Stimulated activated effector memory CD8-positive, alpha-beta T cell treated with anti-CD3 and anti-CD28 coated beads, Interleukin-12 subunit alpha, Interleukin-12 subunit beta, amount 100 ng/mL, for 72 hours (primary cell): Measurements from ENCODE around the gene TRAPPC5.

Experiments used
- ATAC-seq: fragments of 150-1000 bp; cut with Tn5 transposase; 2 replicates; pipeline ENCODE4 v1.10.0; 2021
- DNase-seq, 2 donors: peaks; one replicate each; pipeline ENCODE4 v3.0.0; 2021 to 2022; ENCODE audit warnings: low spot score in 2 of 2
- H3K27ac Mint-ChIP-seq: one replicate; pipeline ENCODE4 v1.8.0; 2022; ENCODE audit warnings: mild to moderate bottlenecking, mixed read lengths
- H3K36me3 Mint-ChIP-seq: one replicate; pipeline ENCODE4 v1.8.0; 2022; ENCODE audit warnings: mild to moderate bottlenecking, mixed read lengths
- H3K4me1 Mint-ChIP-seq: one replicate; pipeline ENCODE4 v1.8.0; 2022; ENCODE audit warnings: mixed read lengths
- H3K4me3 Mint-ChIP-seq: one replicate; pipeline ENCODE4 v1.8.0; 2022; ENCODE audit warnings: mild to moderate bottlenecking, mixed read lengths
- H3K9me3 Mint-ChIP-seq: one replicate; pipeline ENCODE4 v1.8.0; 2022; ENCODE audit warnings: mixed read lengths

TRAPPC5 gene

GRCh38 chr19:7718668-7719067 lies 38.0 kb downstream of the TRAPPC5 start:
- Mint-ChIP-seq H3K9me3 (no peaks in the 10 kb centered on the region), H3K27ac (peak overlapping the region; percentile 37), H3K36me3 (no peaks in the 10 kb centered on the region), H3K4me1 (no peaks in the 10 kb centered on the region), H3K4me3 (no peak overlapping the region)
- DNase-seq (no peak), ATAC-seq (no peak)

- no peaks in the 10 kb centered on the region for H3K9me3 Mint-ChIP-seq
- no peaks in the 10 kb centered on the region for H3K4me1 Mint-ChIP-seq
- no peak overlapping the region for H3K27ac Mint-ChIP-seq
- H3K36me3 Mint-ChIP-seq: no peaks in the 10 kb centered on the region
- no peak overlapping the region for H3K4me3 Mint-ChIP-seq
- ATAC-seq (no peak), DNase-seq (no peak)
These were observed 39.7 kb downstream of the TRAPPC5 start for GRCh38 chr19:7720351-7720750.

DNA sequence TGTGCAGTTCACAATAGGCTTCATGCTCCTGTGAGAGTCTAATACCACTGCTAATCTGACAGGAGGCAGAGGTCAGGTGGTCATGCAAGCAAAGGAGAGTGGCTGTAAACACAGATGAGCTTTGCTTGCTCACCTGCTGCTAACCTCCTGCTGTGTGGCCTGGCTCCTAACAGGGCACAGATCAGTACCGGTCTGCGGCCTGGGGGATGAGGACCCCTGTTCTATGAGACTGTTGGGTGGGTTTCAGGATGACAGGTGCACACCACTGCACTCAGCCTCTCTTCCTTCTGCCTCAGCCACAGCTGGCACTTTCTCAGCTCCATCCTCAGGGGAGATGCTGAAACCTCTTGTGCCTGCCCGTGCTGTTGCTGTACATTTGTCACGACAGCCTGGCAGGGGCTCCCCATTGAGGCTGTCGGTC lies 41.6 kb downstream of the TRAPPC5 start:
- H3K4me1 Mint-ChIP-seq: no peaks in the 10 kb centered on the region
- DNase-seq: no peak
- H3K9me3 Mint-ChIP-seq: no peaks in the 10 kb centered on the region
- no peaks in the 10 kb centered on the region for H3K36me3 Mint-ChIP-seq
- H3K27ac Mint-ChIP-seq: no peak overlapping the region
- peak; percentile 13 for ATAC-seq
- H3K4me3 Mint-ChIP-seq: no peak overlapping the region

DNA sequence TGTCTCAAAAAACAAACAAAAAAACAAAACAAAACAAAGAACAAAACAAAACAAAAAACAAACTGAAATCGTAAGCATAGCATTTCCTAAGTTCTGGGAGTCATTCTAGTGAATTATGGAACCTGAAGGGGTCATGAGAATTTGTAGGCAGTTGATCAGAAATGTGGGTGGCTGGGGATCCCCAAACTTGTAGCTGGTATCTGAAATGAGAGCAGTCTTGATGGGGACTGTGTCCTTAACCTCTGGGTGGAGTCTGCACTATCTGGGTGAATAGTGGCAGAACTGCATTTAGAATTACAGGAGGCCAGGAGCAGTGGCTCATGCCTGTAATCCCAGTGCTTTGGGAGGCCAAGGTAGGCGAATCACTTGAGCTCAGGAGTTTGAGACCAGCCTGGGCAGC lies 45.2 kb downstream of the TRAPPC5 start:
- H3K9me3 Mint-ChIP-seq: no peaks in the 10 kb centered on the region
- ATAC-seq (no peak), DNase-seq (no peak)
- H3K4me3 Mint-ChIP-seq: no peak overlapping the region
- H3K4me1 Mint-ChIP-seq: no peaks in the 10 kb centered on the region
- no peaks in the 10 kb centered on the region for H3K36me3 Mint-ChIP-seq
- no peak overlapping the region for H3K27ac Mint-ChIP-seq

- no peak for DNase-seq
- H3K4me1 Mint-ChIP-seq: no peaks in the 10 kb centered on the region
- no peak overlapping the region for H3K4me3 Mint-ChIP-seq
- no peak overlapping the region for H3K27ac Mint-ChIP-seq
- H3K36me3 Mint-ChIP-seq: no peaks in the 10 kb centered on the region
- no peak for ATAC-seq
- H3K9me3 Mint-ChIP-seq: no peaks in the 10 kb centered on the region
These were observed 48.6 kb downstream of the TRAPPC5 start for GRCh38 chr19:7729211-7729610.

- Mint-ChIP-seq H3K36me3 (no peaks in the 10 kb centered on the region), H3K4me1 (no peaks in the 10 kb centered on the region), H3K27ac (no peak overlapping the region), H3K9me3 (no peaks in the 10 kb centered on the region), H3K4me3 (no peak overlapping the region)
- ATAC-seq (no peak), DNase-seq (no peak)
These were observed 49.2 kb downstream of the TRAPPC5 start for GRCh38 chr19:7729831-7730285.

- H3K9me3 Mint-ChIP-seq: no peaks in the 10 kb centered on the region
- H3K27ac Mint-ChIP-seq: no peak overlapping the region
- no peak for ATAC-seq
- no peak overlapping the region for H3K4me3 Mint-ChIP-seq
- no peaks in the 10 kb centered on the region for H3K36me3 Mint-ChIP-seq
- no peak for DNase-seq
- no peaks in the 10 kb centered on the region for H3K4me1 Mint-ChIP-seq
These were observed 49.9 kb downstream of the TRAPPC5 start for GRCh38 chr19:7730286-7731217.

DNA sequence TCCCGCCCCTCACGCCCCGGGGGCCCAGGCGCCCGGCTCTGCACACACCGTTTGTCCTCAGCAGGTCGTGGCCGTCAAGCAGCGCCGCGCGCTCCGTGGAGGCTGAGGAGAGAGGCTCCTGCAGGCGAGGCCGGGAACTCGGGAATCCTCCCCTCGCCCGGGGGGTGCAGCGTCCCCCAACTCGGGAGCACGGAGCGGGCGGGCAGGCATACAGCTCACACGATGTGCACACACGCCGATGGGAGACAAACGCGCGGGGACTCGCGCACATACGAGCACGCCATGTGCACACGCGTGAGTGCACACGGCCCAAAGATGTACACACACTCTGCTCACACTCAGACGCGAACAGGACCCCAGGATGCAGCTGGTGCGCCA lies 50.6 kb downstream of the TRAPPC5 start:
- H3K27ac Mint-ChIP-seq: no peak overlapping the region
- no peak overlapping the region for H3K4me3 Mint-ChIP-seq
- DNase-seq (no peak), ATAC-seq (no peak)
- no peaks in the 10 kb centered on the region for H3K4me1 Mint-ChIP-seq
- H3K36me3 Mint-ChIP-seq: no peaks in the 10 kb centered on the region
- no peaks in the 10 kb centered on the region for H3K9me3 Mint-ChIP-seq

DNA sequence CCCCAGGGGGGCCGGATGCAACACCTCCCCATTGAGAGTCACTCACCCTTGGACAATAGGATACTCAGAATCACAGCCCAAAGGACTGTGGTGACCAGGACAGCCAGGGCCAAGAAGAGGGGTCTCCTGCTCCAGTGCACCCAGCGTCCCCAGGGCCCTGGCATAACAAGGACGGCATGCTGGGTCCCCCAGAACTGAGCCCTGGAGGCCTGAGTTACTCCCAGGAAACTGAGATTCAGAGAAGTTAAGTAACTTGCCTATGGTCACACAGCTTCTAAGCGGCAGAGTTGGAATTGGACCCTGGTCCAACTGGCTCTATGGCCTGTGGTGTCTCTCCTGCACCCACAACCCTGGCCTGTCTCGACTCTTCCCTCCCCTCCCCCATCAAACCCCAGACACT lies 51.0 kb downstream of the TRAPPC5 start:
- Mint-ChIP-seq H3K4me1 (no peaks in the 10 kb centered on the region), H3K4me3 (no peak overlapping the region), H3K36me3 (no peaks in the 10 kb centered on the region), H3K27ac (no peak overlapping the region), H3K9me3 (no peaks in the 10 kb centered on the region)
- DNase-seq (no peak), ATAC-seq (no peak)

- no peak within 1 kb of the TSS for H3K27ac Mint-ChIP-seq
- no peaks in the 10 kb centered on the region for H3K4me1 Mint-ChIP-seq
- no peaks in the 10 kb centered on the region for H3K9me3 Mint-ChIP-seq
- ATAC-seq (no peak), DNase-seq (no peak)
- no peak within 1 kb of the TSS for H3K4me3 Mint-ChIP-seq
- no peaks in the 10 kb centered on the region for H3K36me3 Mint-ChIP-seq
These were observed 51.4 kb downstream of the TRAPPC5 start, which contains the start of gene CLEC4G for GRCh38 chr19:7732045-7732444. CLEC4G (minus strand) TSS chr19:7732110; CDS start chr19:7732102, 8 bp downstream.

GRCh38 chr19:7733376-7733775 lies 52.7 kb downstream of the TRAPPC5 start:
- Mint-ChIP-seq H3K4me3 (no peak overlapping the region), H3K4me1 (no peaks in the 10 kb centered on the region), H3K9me3 (no peaks in the 10 kb centered on the region), H3K36me3 (no peaks in the 10 kb centered on the region), H3K27ac (no peak overlapping the region)
- DNase-seq (no peak), ATAC-seq (no peak)

DNA sequence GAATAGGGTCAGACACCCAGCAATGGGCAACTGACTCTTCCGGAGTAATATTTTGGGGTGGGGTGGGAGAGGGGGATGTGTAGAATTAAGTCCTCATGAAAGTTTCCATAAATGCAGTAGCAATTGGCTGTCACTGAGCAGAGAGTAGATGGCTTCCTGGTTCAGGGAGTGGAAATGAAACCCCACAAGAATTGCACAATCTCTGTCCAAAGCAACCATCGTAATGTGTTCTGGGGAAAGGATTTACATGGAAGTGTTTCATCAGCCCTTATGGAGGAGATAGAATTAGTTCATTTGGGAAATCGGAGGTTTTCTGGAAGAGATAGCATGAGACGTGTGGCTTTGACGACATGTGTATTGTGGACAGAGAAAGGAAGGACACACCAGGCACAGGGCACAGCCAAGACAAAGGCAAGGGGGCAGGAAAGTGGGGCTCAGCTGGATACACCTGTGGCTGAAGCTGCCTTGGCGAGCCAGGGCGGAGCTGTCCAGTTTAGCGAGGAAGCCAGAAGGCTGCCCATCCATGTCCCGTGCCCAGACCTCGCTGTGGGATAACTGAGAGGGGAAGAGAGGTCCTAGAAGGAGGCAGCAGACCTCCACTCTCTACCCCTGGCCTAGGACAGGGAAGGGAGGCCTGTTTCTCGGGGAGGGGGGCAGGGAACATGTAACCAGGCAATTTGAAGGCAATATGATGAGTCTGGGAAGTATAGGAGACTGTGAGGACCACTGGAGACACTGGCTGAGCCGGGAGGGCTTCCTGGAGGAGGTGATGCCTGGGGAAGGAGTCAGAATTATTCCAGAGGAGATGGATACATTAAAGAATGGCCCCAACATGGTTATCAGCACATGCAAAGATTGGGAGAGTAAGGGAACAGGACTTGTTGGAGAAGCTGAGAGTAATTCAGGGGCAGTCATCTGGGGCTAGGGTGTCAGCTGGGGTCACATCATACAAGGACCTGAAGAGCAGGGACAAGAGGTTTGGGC lies 53.9 kb downstream of the TRAPPC5 start:
- ATAC-seq (no peak), DNase-seq (no peak)
- no peak overlapping the region for H3K27ac Mint-ChIP-seq
- no peaks in the 10 kb centered on the region for H3K4me1 Mint-ChIP-seq
- no peaks in the 10 kb centered on the region for H3K9me3 Mint-ChIP-seq
- no peaks in the 10 kb centered on the region for H3K36me3 Mint-ChIP-seq
- H3K4me3 Mint-ChIP-seq: no peak overlapping the region

DNA sequence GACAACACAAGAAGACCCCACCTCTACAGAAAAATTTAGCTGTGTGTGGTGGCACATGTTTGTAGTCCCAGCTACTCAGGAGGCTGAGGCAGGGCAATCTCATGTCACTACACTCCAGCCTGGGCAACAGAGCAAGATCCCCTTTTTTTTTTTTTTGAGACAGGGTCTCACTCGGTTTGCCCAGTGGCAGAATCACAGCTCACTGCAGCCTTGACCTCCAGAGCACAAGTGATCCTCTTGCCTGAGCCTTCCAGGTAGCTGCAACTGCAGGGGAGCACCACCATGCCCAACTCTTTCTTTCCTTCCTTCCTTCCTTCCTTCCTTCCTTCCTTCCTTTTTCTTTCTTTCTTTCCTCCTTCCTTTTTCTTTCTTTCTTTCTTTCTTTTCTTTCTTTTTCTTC lies 55.5 kb downstream of the TRAPPC5 start:
- H3K9me3 Mint-ChIP-seq: no peaks in the 10 kb centered on the region
- ATAC-seq: no peak

GRCh38 chr19:7737215-7737614 lies 56.6 kb downstream of the TRAPPC5 start:
- H3K4me3 Mint-ChIP-seq: no peak overlapping the region
- H3K9me3 Mint-ChIP-seq: no peaks in the 10 kb centered on the region
- ATAC-seq (no peak), DNase-seq (no peak)
- H3K4me1 Mint-ChIP-seq: peaks cover 6% of the 10 kb centered on the region
- H3K27ac Mint-ChIP-seq: no peak overlapping the region
- no peaks in the 10 kb centered on the region for H3K36me3 Mint-ChIP-seq

More for the DNA sequence above, 55.5 kb downstream of the TRAPPC5 start:
- Mint-ChIP-seq H3K4me1 (peaks cover 6% of the 10 kb centered on the region), H3K27ac (no peak overlapping the region), H3K36me3 (no peaks in the 10 kb centered on the region), H3K4me3 (no peak overlapping the region)
- no peak for DNase-seq
